Activated T-cell treated with anti-CD3 and anti-CD28 coated beads, Interleukin-2, amount 50 U/mL, for 4 hours (primary cell): ENCODE data around the gene GNAS. TPM values are rescaled to one million over a fixed set of nuclear protein-coding genes. Genes with fewer than 3 reads are reported as not detected.
"Not testable (repeated sequence)": the region's sequence is repeated elsewhere in the genome, so short reads cannot be mapped to it uniquely, and the experiment has no call there.

ENCODE experiments used
- ATAC-seq, 2 donors: fragments of 200-7000 bp; cut with Tn5 transposase; one replicate each; pipeline ENCODE4 v1.10.0; 2021
- DNase-seq: peaks from one replicate; pipeline ENCODE4 v3.0.0-alpha.2; 2020
- H3K27me3 Mint-ChIP-seq: one replicate; pipeline ENCODE4 v1.8.0; 2021; ENCODE audit warnings: low read depth, mixed read lengths
- H3K36me3 Mint-ChIP-seq: one replicate; pipeline ENCODE4 v1.8.0; 2022; ENCODE audit warnings: mixed read lengths; ENCODE audit not compliant: insufficient read depth
- H3K4me1 Mint-ChIP-seq: one replicate; pipeline ENCODE4 v1.8.0; 2021; ENCODE audit warnings: low read depth, mixed read lengths
- H3K4me3 Mint-ChIP-seq: one replicate; pipeline ENCODE4 v1.8.0; 2021; ENCODE audit warnings: mild to moderate bottlenecking, moderate library complexity, mixed read lengths
- H3K9me3 Mint-ChIP-seq: one replicate; pipeline ENCODE4 v1.8.0; 2021; ENCODE audit warnings: mixed read lengths
- total RNA-seq, 3 donors: library from RNA; stranded (reverse); gene quantifications; one replicate each; pipeline ENCODE4 v1.2.1, GENCODE V29; 2021

The GNAS gene
- total RNA-seq, 3 donors from 2014 or later = 390 to 448 (median 440) TPM

- DNase-seq, ATAC-seq, H3K4me1 Mint-ChIP-seq, H3K9me3 Mint-ChIP-seq, H3K36me3 Mint-ChIP-seq, H3K27me3 Mint-ChIP-seq, H3K4me3 Mint-ChIP-seq: not testable (repeated sequence)
Observed at GRCh38 chr20:58820515-58820914, 32.0 kb upstream of the GNAS start.

- no peak overlapping the region for H3K4me3 Mint-ChIP-seq
- no peak for ATAC-seq
- no peak for DNase-seq
- H3K27me3 Mint-ChIP-seq = peaks cover 3% of the 10 kb centered on the region
- peaks cover 7% of the 10 kb centered on the region for H3K4me1 Mint-ChIP-seq
- H3K9me3 Mint-ChIP-seq = no peaks in the 10 kb centered on the region
- peaks cover 2% of the 10 kb centered on the region for H3K36me3 Mint-ChIP-seq
Observed at GRCh38 chr20:58822149-58822548, 30.4 kb upstream of the GNAS start.

- Mint-ChIP-seq H3K4me1 (peaks cover 7% of the 10 kb centered on the region), H3K36me3 (peaks cover 2% of the 10 kb centered on the region), H3K27me3 (peaks cover 3% of the 10 kb centered on the region), H3K4me3 (no peak overlapping the region), H3K9me3 (no peaks in the 10 kb centered on the region)
- no peak for ATAC-seq
- DNase-seq = no peak
Observed at GRCh38 chr20:58822748-58823730, 29.5 kb upstream of the GNAS start.

GRCh38 chr20:58824843-58825242 lies 27.7 kb upstream of the GNAS start:
- H3K4me1 Mint-ChIP-seq = no peaks in the 10 kb centered on the region

GRCh38 chr20:58825450-58825849 lies 27.1 kb upstream of the GNAS start:
- DNase-seq (no peak), ATAC-seq (no peak)
- H3K27me3 Mint-ChIP-seq = peaks cover 6% of the 10 kb centered on the region
- no peaks in the 10 kb centered on the region for H3K9me3 Mint-ChIP-seq
- peaks cover 2% of the 10 kb centered on the region for H3K36me3 Mint-ChIP-seq
- H3K4me1 Mint-ChIP-seq = no peaks in the 10 kb centered on the region
- no peak overlapping the region for H3K4me3 Mint-ChIP-seq

More at GRCh38 chr20:58824843-58825242, 27.7 kb upstream of the GNAS start:
- Mint-ChIP-seq H3K9me3 (no peaks in the 10 kb centered on the region), H3K36me3 (peaks cover 2% of the 10 kb centered on the region), H3K27me3 (peaks cover 6% of the 10 kb centered on the region), H3K4me3 (no peak overlapping the region)
- ATAC-seq = no peak
- DNase-seq = no peak

GRCh38 chr20:58826271-58826670 lies 26.2 kb upstream of the GNAS start:
- DNase-seq (no peak), ATAC-seq (no peak)
- H3K36me3 Mint-ChIP-seq = no peaks in the 10 kb centered on the region
- H3K27me3 Mint-ChIP-seq = peaks cover 6% of the 10 kb centered on the region
- H3K4me3 Mint-ChIP-seq = no peak overlapping the region
- H3K4me1 Mint-ChIP-seq = no peaks in the 10 kb centered on the region
- H3K9me3 Mint-ChIP-seq = no peaks in the 10 kb centered on the region

GRCh38 chr20:58828136-58828535 lies 24.4 kb upstream of the GNAS start:
- no peak for ATAC-seq
- H3K9me3 Mint-ChIP-seq = no peaks in the 10 kb centered on the region
- no peak overlapping the region for H3K4me3 Mint-ChIP-seq
- DNase-seq = no peak
- no peaks in the 10 kb centered on the region for H3K4me1 Mint-ChIP-seq
- H3K36me3 Mint-ChIP-seq = no peaks in the 10 kb centered on the region
- peaks cover 7% of the 10 kb centered on the region for H3K27me3 Mint-ChIP-seq

GRCh38 chr20:58828804-58829203 lies 23.7 kb upstream of the GNAS start:
- not testable (repeated sequence) for ATAC-seq, H3K4me1 Mint-ChIP-seq, H3K9me3 Mint-ChIP-seq, DNase-seq, H3K4me3 Mint-ChIP-seq, H3K36me3 Mint-ChIP-seq
- peaks cover 14% of the 10 kb centered on the region for H3K27me3 Mint-ChIP-seq

- Mint-ChIP-seq H3K4me1 (no peaks in the 10 kb centered on the region), H3K27me3 (peaks cover 20% of the 10 kb centered on the region), H3K36me3 (no peaks in the 10 kb centered on the region), H3K9me3 (no peaks in the 10 kb centered on the region), H3K4me3 (no peak overlapping the region)
- DNase-seq (no peak), ATAC-seq (no peak)
Observed at GRCh38 chr20:58829531-58829941, 23.0 kb upstream of the GNAS start.

GRCh38 chr20:58832457-58832856 lies 20.1 kb upstream of the GNAS start:
- H3K27me3 Mint-ChIP-seq = peaks cover 32% of the 10 kb centered on the region
- ATAC-seq (no peak), DNase-seq (no peak)
- H3K36me3 Mint-ChIP-seq = no peaks in the 10 kb centered on the region
- no peaks in the 10 kb centered on the region for H3K9me3 Mint-ChIP-seq
- no peak overlapping the region for H3K4me3 Mint-ChIP-seq
- no peaks in the 10 kb centered on the region for H3K4me1 Mint-ChIP-seq

- Mint-ChIP-seq H3K4me3 (no peak overlapping the region), H3K4me1 (no peaks in the 10 kb centered on the region), H3K36me3 (no peaks in the 10 kb centered on the region), H3K9me3 (no peaks in the 10 kb centered on the region), H3K27me3 (peaks cover 41% of the 10 kb centered on the region)
- ATAC-seq (no peak), DNase-seq (no peak)
Observed at GRCh38 chr20:58833921-58834320, 18.6 kb upstream of the GNAS start.

- Mint-ChIP-seq H3K9me3 (no peaks in the 10 kb centered on the region), H3K4me1 (peaks cover 6% of the 10 kb centered on the region), H3K27me3 (peaks cover 48% of the 10 kb centered on the region), H3K36me3 (no peaks in the 10 kb centered on the region), H3K4me3 (no peak overlapping the region)
- no peak for DNase-seq
- no peak for ATAC-seq
Observed at GRCh38 chr20:58835231-58835630, 17.3 kb upstream of the GNAS start.

- H3K27me3 Mint-ChIP-seq = peaks cover 62% of the 10 kb centered on the region
- H3K4me3 Mint-ChIP-seq = no peak overlapping the region
- ATAC-seq (no peak), DNase-seq (no peak)
- no peaks in the 10 kb centered on the region for H3K9me3 Mint-ChIP-seq
- peaks cover 1% of the 10 kb centered on the region for H3K36me3 Mint-ChIP-seq
- peaks cover 7% of the 10 kb centered on the region for H3K4me1 Mint-ChIP-seq
Observed at GRCh38 chr20:58836616-58837204, 15.8 kb upstream of the GNAS start.

GRCh38 chr20:58837717-58838116 lies 14.8 kb upstream of the GNAS start:
- Mint-ChIP-seq H3K9me3 (no peaks in the 10 kb centered on the region), H3K36me3 (peaks cover 1% of the 10 kb centered on the region), H3K27me3 (peaks cover 67% of the 10 kb centered on the region), H3K4me3 (no peak overlapping the region), H3K4me1 (peaks cover 7% of the 10 kb centered on the region)
- DNase-seq = no peak
- ATAC-seq = no peak

GRCh38 chr20:58838174-58838573 lies 14.3 kb upstream of the GNAS start:
- H3K36me3 Mint-ChIP-seq = peaks cover 1% of the 10 kb centered on the region
- DNase-seq (no peak), ATAC-seq (no peak)
- H3K4me1 Mint-ChIP-seq = peaks cover 7% of the 10 kb centered on the region
- no peak overlapping the region for H3K4me3 Mint-ChIP-seq
- H3K27me3 Mint-ChIP-seq = peaks cover 70% of the 10 kb centered on the region
- no peaks in the 10 kb centered on the region for H3K9me3 Mint-ChIP-seq
